K562 (cell line): ENCODE data around the gene CELSR1. TPM values are rescaled to one million over a fixed set of nuclear protein-coding genes. Genes with fewer than 3 reads are reported as not detected.
"Not testable (repeated sequence)": the region's sequence is repeated elsewhere in the genome, so short reads cannot be mapped to it uniquely, and the experiment has no call there.

Experiments used
- ATAC-seq: fragments of 200-7000 bp; cut with Tn5 transposase; 3 replicates; pipeline ENCODE4 v1.9.1; 2020; ENCODE audit warnings: moderate library complexity
- BruUV-seq: library from RNA; stranded (reverse); fragments of 400-500 nt; replicated peaks from 2 replicates; lab custom pipeline; 2021; lab: Mats Ljungman, UMichigan
- CTCF ChIA-PET: fragments of 300-600 bp; formaldehyde crosslinking; extraction: SDS; loops from one replicate; lab custom pipeline; 2021; ENCODE audit warnings: low intra/inter-chr PET ratio; lab: Yijun Ruan, JAX
- POLR2A ChIA-PET: fragments of 300-600, 350-650 bp; sonication (Branson Sonifier 250); formaldehyde crosslinking; extraction: SDS; loops from one replicate; lab custom pipeline; 2021; ENCODE audit warnings: antibody characterized with exemption, inconsistent platforms; lab: Yijun Ruan, JAX
- DNase-seq, 4 experiments: peaks; one replicate each; pipeline versions ENCODE4 v3.0.0 to v3.0.0-alpha.2; 2011 to 2018; ENCODE audit warnings: low spot score in 3 of 4, mixed read lengths in 3 of 4; ENCODE audit errors: extremely low read depth in 1 of 4
- FAIRE-seq: peaks from 2 replicates; lab custom pipeline; 2011; peaks lifted over from hg19 to GRCh38; lab: Jason Lieb, UNC
- H2AFZ ChIP-seq: 2 replicates; pipeline ENCODE4 v1.6.0; 2011; ENCODE audit warnings: low read depth, low read length, control low read depth, inconsistent platforms
- H3K27ac ChIP-seq: fragments of 200-600 bp; 3 replicates; pipeline ENCODE4 v1.8.0; 2011; ENCODE audit warnings: low read depth, mild to moderate bottlenecking, control low read depth, inconsistent platforms, low read length, moderate library complexity, mixed read lengths; ENCODE audit errors: extremely low read depth
- H3K27me3 ChIP-seq, 2 experiments: fragments of 300-600 bp in 1 of 2; 2 replicates in 1 of 2; 3 replicates in 1 of 2; pipeline versions ENCODE4 v1.6.0 to v1.8.0; 2011; ENCODE audit warnings: inconsistent platforms in 2 of 2, low read length in 2 of 2, mild to moderate bottlenecking in 1 of 2, mixed read lengths in 1 of 2, moderate library complexity in 1 of 2; ENCODE audit not compliant: control insufficient read depth in 2 of 2, insufficient read depth in 2 of 2
- H3K36me3 ChIP-seq: fragments of 300-600 bp; 3 replicates; pipeline ENCODE4 v1.8.0; 2011; ENCODE audit warnings: mild to moderate bottlenecking, low read length, inconsistent platforms; ENCODE audit not compliant: control insufficient read depth, insufficient read depth
- H3K4me1 ChIP-seq, 2 experiments: fragments of 200-600 bp in 1 of 2; replicated peaks in 1 of 2; 2 replicates in 1 of 2; 3 replicates in 1 of 2; pipeline versions ENCODE4 v1.5.1 to v1.8.0; 2011; ENCODE audit warnings: inconsistent platforms in 2 of 2, low read length in 2 of 2, mild to moderate bottlenecking in 1 of 2, mixed read lengths in 1 of 2, moderate library complexity in 1 of 2; ENCODE audit not compliant: control insufficient read depth in 2 of 2, insufficient read depth in 2 of 2
- H3K4me2 ChIP-seq: 2 replicates; pipeline ENCODE4 v1.6.1; 2011; ENCODE audit warnings: low read length, control low read depth, inconsistent platforms, mixed read lengths; ENCODE audit not compliant: insufficient read depth
- H3K4me3 ChIP-seq: fragments of 200-600 bp; sonication (generic), shearing (Covaris generic); 2 replicates; pipeline ENCODE4 v1.5.1; 2016; ENCODE audit warnings: control low read depth, inconsistent platforms
- H3K79me2 ChIP-seq: fragments of 200-600 bp; 3 replicates; pipeline ENCODE4 v1.8.0; 2011; ENCODE audit warnings: low read length, inconsistent platforms; ENCODE audit not compliant: control insufficient read depth, insufficient read depth
- H3K9ac ChIP-seq, 2 experiments: 2 replicates each; pipeline versions ENCODE4 v1.6.0 to v1.6.1; 2011; ENCODE audit warnings: low read depth in 2 of 2, low read length in 2 of 2, control low read depth in 1 of 2, inconsistent platforms in 1 of 2, mild to moderate bottlenecking in 1 of 2, mixed read lengths in 1 of 2; ENCODE audit not compliant: insufficient read depth in 1 of 2
- H3K9me1 ChIP-seq: one replicate; pipeline ENCODE4 v1.6.0; 2011; ENCODE audit warnings: inconsistent platforms, mild to moderate bottlenecking, low read length, moderate library complexity; ENCODE audit not compliant: control insufficient read depth, insufficient read depth
- H3K9me3 ChIP-seq: replicated peaks from 2 replicates; pipeline ENCODE4 v1.5.1; 2011; ENCODE audit warnings: low read depth, low read length, inconsistent platforms; ENCODE audit not compliant: control insufficient read depth, insufficient read depth
- H4K20me1 ChIP-seq: replicated peaks from 2 replicates; pipeline ENCODE4 v1.6.1; 2011; ENCODE audit warnings: low read length, inconsistent platforms, mixed read lengths; ENCODE audit not compliant: control insufficient read depth, insufficient read depth
- MTF1 ChIP-seq: fragments of 250-450 bp; sonication (Bioruptor Pico); IDR thresholded peaks from 2 replicates; pipeline ENCODE4 v1.9.0; 2021; ENCODE audit warnings: moderate library complexity, mild to moderate bottlenecking, inconsistent platforms, borderline replicate concordance
- STAT5A ChIP-seq: IDR thresholded peaks from 2 replicates; pipeline ENCODE4 v1.6.1; 2012; ENCODE audit warnings: low read length, inconsistent platforms, borderline replicate concordance
- THRB ChIP-seq: fragments of 450-650 bp; formaldehyde crosslinking; conservative IDR thresholded peaks from 2 replicates; pipeline ENCODE4 v1.4.0; 2022; ENCODE audit warnings: mild to moderate bottlenecking, missing genetic modification characterization
- ZNF280B ChIP-seq: fragments of 250-450 bp; sonication (Bioruptor Pico); IDR thresholded peaks from 2 replicates; pipeline ENCODE4 v1.5.1; 2021; ENCODE audit warnings: mild to moderate bottlenecking
- WGBS: fragments of 100-300 bp; shearing (Covaris generic); methylation state at CpG from one replicate; pipeline ENCODE4 v1.1.6; 2016; ENCODE audit warnings: low coverage, mixed read lengths; ENCODE audit not compliant: insufficient coverage; ENCODE audit errors: missing lambda C conversion rate; 5-methylcytosine and 5-hydroxymethylcytosine counted together
- in situ Hi-C: fragments of 300-500 bp; cut with MboI; formaldehyde crosslinking; loops from 4 replicates; pipeline ENCODE4 v1.15.0; 2018; ENCODE audit warnings: inconsistent platforms, mixed read lengths
- intact Hi-C: fragments of 100-400 bp; cut with micrococcal nuclease; formaldehyde crosslinking; loops from 2 replicates; pipeline ENCODE4 v1.14.2; 2022
- polyA plus RNA-seq, 8 experiments: library from polyadenylated mRNA; depleted of rRNA in 4 of 8; stranded (reverse) in 5 of 8; unstranded in 3 of 8; fragments of >200 nt; fragmentation: Nextera tagmentation in 2 of 8; fragmentation: Illumina TruSeq in 1 of 8; extraction: Ambion mirVana in 2 of 8; extraction: Trizol in 1 of 8; gene quantifications; 2 replicates each; pipeline versions ENCODE4 v1.2.1 to v1.2.3, GENCODE V29; 2011 to 2014; ENCODE audit warnings: inconsistent platforms in 1 of 8, missing spikeins in 1 of 8
- total RNA-seq, 7 experiments: library from RNA; depleted of rRNA in 6 of 7; stranded (reverse); fragments of >200 nt in 6 of 7; fragmentation: Illumina TruSeq in 2 of 7; extraction: Trizol in 2 of 7; gene quantifications; 2 replicates each; pipeline versions ENCODE4 v1.2.1 to v1.2.3, GENCODE V29; 2011 to 2021; ENCODE audit warnings: low replicate concordance in 1 of 7

The CELSR1 gene
- total and polyA plus RNA-seq, 9 of the 15 experiments (the other 6 are each of a cell fraction or from before 2014, with no cell fraction given) = under 0.01 to 0.09 TPM; not detected in 7

DNA sequence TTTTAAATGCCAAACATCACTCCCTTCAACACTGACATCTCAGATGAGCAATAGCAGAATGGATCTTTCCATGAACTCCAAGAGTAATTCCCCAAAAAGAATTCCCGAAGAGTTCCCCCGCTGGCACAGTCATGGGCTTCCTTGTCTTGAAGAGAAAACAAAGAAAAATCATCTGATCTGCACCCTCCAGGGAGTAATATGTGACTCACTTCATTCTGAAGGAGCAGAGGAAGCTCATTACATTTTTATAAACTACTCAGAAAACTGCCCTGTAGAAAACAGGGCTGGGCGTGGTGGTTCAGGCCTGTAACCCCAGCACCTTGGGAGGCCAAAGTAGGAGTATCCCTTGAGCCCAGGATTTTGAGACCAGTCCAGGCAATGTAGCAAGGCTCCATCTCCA lies 35.7 kb downstream of the CELSR1 start (continued):
- TF ChIP-seq THRB (CRISPR knock-in tag) (no peak), MTF1 (no peak), ZNF280B (CRISPR knock-in tag) (no peak), STAT5A (no peak)

GRCh38 chr22:46501265-46501664 lies 36.2 kb downstream of the CELSR1 start:
- FAIRE-seq, DNase-seq, H3K36me3 ChIP-seq, intact Hi-C loops, in situ Hi-C loops, H4K20me1 ChIP-seq, H3K27ac ChIP-seq, H3K9me1 ChIP-seq, BruUV-seq, CTCF ChIA-PET, H2AFZ ChIP-seq, H3K9me3 ChIP-seq, ATAC-seq, H3K4me1 ChIP-seq, H3K79me2 ChIP-seq, H3K4me2 ChIP-seq, H3K9ac ChIP-seq, H3K4me3 ChIP-seq: not testable (repeated sequence)
- WGBS = 5% methylated on average over 7 of the region's 12 CpGs
- POLR2A ChIA-PET = interaction anchor here (0.9 kb wide), 1 partner anchor 10 kb away, joined by 3 read pairs; no protein-coding TSS in a partner anchor
- peaks cover 9 to 16% of the 10 kb centered on the region in 2 experiments; a peak in 4 of 5 replicates for H3K27me3 ChIP-seq
